ENCODE measurements around the gene CASP8. TPM values are rescaled to one million over a fixed set of nuclear protein-coding genes. Genes with fewer than 3 reads are reported as not detected.

The CASP8 gene
- total and polyA plus RNA-seq, 3 donors from 2014 or later: 7.4 to 12.5 (median 9.1) TPM

GRCh38 chr2:201329409-201329808 is 69.1 kb downstream of the CASP8 start:
- 48 to 66% methylated on average over 1 of the region's 1 CpG for WGBS, 2 donors
- no peaks in the 10 kb centered on the region for H3K9me3 ChIP-seq
- no peak for DNase-seq
- no peaks in the 10 kb centered on the region for H3K4me1 ChIP-seq
- no peaks in the 10 kb centered on the region for H3K36me3 ChIP-seq (ENCODE audit: low read depth, missing control alignments)
- intact Hi-C loops (cut with DNase I; ENCODE audit: low total_unique reads): no loop called here
- H3K27me3 ChIP-seq: no peaks in the 10 kb centered on the region
- no peak for TF ChIP-seq CTCF (IDR thresholded peaks at IDR 0.05)
- TF ChIP-seq POLR2A (IDR thresholded peaks at IDR 0.05): no peak
- no peak overlapping the region for H3K4me3 ChIP-seq
- no peak overlapping the region for H3K27ac ChIP-seq

Small RNA genes lying within 50 kb of the gene (small RNA-seq; reads per million reads assigned to genes)
- gene MTND4LP13: 0 reads per million in 2 donors

Other genes starting within 250 kb of the CASP8 start
- gene HYCC2, start 188.9 kb upstream of the CASP8 start, total RNA-seq: 10 to 100 TPM; 26.8 to 27.9 TPM
- gene HYCC2, start 188.9 kb upstream of the CASP8 start, polyA plus RNA-seq (ENCODE audit: insufficient read depth, low read depth, low replicate concordance): 10.7 TPM
- gene NDUFB3, start 188.5 kb upstream of the CASP8 start, total RNA-seq: 10 to 100 TPM; 46.8 to 56.2 TPM
- gene NDUFB3, start 188.5 kb upstream of the CASP8 start, polyA plus RNA-seq (ENCODE audit: insufficient read depth, low read depth, low replicate concordance): 129 TPM
- 100 to 1,000 TPM; 117 to 137 TPM for gene CFLAR, start 144.4 kb upstream of the CASP8 start, total RNA-seq
- 51.1 TPM for gene CFLAR, start 144.4 kb upstream of the CASP8 start, polyA plus RNA-seq (ENCODE audit: insufficient read depth, low read depth, low replicate concordance)
- 10 to 100 TPM in 1 of 2 donors, 1 to 10 TPM in 1; 5.2 to 10.4 TPM for gene CASP10, start 77.4 kb upstream of the CASP8 start, total RNA-seq
- 2.4 TPM for gene CASP10, start 77.4 kb upstream of the CASP8 start, polyA plus RNA-seq (ENCODE audit: insufficient read depth, low read depth, low replicate concordance)
- gene FLACC1, start 96.8 kb downstream of the CASP8 start, total RNA-seq: 10 to 100 TPM; 10.5 to 21.5 TPM
- gene FLACC1, start 96.8 kb downstream of the CASP8 start, polyA plus RNA-seq (ENCODE audit: insufficient read depth, low read depth, low replicate concordance): 20.4 TPM
- 10 to 100 TPM; 15.7 to 16.7 TPM for gene TRAK2, start 190.9 kb downstream of the CASP8 start, total RNA-seq
- gene TRAK2, start 190.9 kb downstream of the CASP8 start, polyA plus RNA-seq (ENCODE audit: insufficient read depth, low read depth, low replicate concordance): 13.7 TPM
- 10 to 100 TPM; 30.5 to 33.2 TPM for gene STRADB, start 191.2 kb downstream of the CASP8 start, total RNA-seq
- gene STRADB, start 191.2 kb downstream of the CASP8 start, polyA plus RNA-seq (ENCODE audit: insufficient read depth, low read depth, low replicate concordance): 29.9 TPM

Data from testis (tissue), 3 donors.